ENCODE results near the gene EBP.
A peak's percentile ranks its signal among the peaks of the same experiment; 100 is the strongest.

The EBP gene

DNA sequence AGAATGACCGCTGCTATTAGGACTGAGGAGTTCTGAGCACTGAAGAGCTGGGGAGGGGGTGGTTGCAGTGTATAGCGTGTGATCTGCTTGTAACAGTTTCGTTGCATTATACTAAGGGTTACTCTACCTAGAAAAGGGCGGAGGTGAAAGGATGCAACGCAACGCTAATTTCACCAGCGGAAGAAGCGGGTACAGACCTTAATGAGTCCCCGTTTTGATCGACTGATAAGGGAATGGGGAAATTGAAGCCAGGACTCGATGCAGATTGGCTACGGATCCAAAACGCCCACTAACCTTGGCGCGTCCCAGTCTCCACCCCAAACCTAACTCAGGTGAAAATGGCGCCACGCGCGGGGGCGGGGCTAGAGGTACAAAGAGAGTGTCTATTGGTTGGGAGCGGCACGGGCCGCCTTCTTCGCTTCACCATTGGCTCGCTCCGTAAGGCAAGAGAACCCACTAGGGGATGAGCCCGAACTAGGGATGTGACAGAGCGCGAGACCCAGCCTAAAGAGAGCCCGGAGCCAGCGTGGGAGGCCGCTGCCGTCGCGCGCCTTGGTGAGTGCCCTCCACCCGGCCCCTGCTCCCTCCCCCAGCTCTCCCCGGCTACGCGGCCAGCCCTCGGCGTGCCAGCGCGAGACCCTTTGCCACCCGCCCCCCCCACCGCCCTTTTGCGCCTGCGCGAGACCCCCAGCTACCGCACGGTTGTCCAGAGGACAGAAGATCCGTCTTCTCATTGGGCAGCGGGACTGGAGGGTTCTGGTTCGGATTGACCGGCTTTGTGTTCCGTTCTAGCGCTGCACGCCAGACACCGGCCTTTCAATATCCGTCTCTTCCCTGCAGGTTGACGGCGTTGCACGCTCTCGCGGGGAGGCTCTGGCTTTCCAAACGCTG is at the start of gene EBP:
EBP (plus strand) TSS at position 456 of the 891 bp plus-strand sequence. CDS start 1,964 bp downstream, outside the sequence.
- peak within 1 kb of the TSS; percentile 70 for H3K4me3 ChIP-seq (replicated peaks; ENCODE audit: low read depth, low read length)
- peak; percentile 56 for DNase-seq (ENCODE audit: extremely low read depth, low read depth)
- TF ChIP-seq, protein P1, sequence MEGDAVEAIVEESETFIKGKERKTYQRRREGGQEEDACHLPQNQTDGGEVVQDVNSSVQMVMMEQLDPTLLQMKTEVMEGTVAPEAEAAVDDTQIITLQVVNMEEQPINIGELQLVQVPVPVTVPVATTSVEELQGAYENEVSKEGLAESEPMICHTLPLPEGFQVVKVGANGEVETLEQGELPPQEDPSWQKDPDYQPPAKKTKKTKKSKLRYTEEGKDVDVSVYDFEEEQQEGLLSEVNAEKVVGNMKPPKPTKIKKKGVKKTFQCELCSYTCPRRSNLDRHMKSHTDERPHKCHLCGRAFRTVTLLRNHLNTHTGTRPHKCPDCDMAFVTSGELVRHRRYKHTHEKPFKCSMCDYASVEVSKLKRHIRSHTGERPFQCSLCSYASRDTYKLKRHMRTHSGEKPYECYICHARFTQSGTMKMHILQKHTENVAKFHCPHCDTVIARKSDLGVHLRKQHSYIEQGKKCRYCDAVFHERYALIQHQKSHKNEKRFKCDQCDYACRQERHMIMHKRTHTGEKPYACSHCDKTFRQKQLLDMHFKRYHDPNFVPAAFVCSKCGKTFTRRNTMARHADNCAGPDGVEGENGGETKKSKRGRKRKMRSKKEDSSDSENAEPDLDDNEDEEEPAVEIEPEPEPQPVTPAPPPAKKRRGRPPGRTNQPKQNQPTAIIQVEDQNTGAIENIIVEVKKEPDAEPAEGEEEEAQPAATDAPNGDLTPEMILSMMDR (IDR thresholded peaks at IDR 0.05; ENCODE audit: low read depth, low read length, missing control alignments): no peak

DNA sequence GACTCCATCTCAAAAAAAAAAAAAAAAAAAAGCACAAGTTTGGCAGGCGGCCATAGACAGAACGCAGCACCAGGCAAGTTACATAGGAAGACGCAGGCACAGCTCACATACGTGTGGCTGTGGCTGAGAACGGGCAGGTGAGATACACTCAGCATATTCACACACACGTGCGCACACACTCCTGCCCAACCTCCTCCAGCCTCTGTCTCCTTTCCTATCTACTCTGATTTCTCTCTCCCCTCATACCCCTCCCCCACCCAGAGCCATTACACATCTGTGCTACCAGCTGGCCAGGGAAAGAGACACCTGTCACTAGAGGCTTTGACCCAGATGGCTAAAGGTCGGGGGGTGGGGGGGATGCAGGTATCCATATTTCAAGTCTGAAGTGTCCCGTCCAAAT is 49.4 kb upstream of the EBP start:
- DNase-seq (ENCODE audit: extremely low read depth, low read depth): no peak
- H3K4me3 ChIP-seq (replicated peaks; ENCODE audit: low read depth, low read length): no peak overlapping the region
- TF ChIP-seq, protein P1 (IDR thresholded peaks at IDR 0.05; ENCODE audit: low read depth, low read length, missing control alignments): no peak

DNA sequence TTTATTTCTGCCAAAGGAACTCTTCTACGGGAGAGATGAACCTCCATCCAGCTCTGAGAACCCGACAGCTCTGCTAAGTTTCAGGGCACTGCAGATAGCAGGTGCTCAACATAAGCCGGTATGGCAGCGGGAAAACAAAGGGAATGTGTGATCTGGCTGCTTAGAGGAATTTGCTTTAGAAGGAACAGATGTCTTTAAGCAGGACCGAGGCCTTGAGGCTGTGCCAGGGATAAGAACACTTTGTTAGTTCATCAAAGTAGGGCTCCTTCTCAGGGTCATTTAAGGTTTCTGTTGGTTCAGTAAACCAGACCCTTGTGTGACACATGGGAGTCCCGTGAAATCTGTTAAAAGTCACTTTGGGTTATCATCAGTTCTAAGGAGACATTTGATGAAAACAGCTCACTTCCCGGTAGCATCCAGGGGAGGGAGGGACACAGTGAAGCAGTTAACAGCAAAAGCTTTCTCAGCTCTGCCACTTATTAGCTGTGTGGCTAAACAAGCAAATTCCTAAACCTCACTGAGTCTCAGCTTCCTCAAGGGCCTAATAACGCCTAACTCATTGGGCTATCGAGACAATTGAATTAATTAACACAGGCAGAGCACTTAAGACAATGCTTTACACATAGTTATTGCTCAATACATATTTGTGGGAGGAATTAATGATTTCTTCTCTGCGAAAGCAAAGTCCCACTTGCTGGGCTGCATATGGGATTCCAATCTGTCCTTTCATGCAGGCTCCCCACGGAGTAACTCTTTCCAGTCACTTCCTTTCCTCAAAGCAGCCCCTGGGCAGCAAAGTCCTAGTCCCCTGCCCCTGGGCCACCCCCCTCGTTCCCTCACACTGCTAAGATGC is 48.5 kb upstream of the EBP start:
- DNase-seq (ENCODE audit: extremely low read depth, low read depth): no peak
- TF ChIP-seq, protein P1 (IDR thresholded peaks at IDR 0.05; ENCODE audit: low read depth, low read length, missing control alignments): no peak
- no peak overlapping the region for H3K4me3 ChIP-seq (replicated peaks; ENCODE audit: low read depth, low read length)

DNA sequence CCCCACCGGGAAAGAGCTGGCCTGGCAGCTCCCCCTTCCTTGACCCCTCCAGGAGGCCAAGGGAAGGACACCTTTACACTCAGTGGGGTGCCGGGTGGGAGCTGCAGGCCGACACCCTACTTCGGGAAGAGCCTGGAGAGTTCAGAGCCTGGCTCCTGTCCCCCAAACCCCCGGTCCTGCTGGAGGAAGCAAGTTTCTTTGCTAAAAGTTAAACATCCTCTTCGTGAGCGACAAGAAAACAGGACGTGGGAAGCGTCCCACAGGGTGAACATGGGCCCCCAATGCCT is 48.0 kb upstream of the EBP start:
- TF ChIP-seq, protein P1 (IDR thresholded peaks at IDR 0.05; ENCODE audit: low read depth, low read length, missing control alignments): no peak
- DNase-seq (ENCODE audit: extremely low read depth, low read depth): no peak
- H3K4me3 ChIP-seq (replicated peaks; ENCODE audit: low read depth, low read length): no peak overlapping the region

DNA sequence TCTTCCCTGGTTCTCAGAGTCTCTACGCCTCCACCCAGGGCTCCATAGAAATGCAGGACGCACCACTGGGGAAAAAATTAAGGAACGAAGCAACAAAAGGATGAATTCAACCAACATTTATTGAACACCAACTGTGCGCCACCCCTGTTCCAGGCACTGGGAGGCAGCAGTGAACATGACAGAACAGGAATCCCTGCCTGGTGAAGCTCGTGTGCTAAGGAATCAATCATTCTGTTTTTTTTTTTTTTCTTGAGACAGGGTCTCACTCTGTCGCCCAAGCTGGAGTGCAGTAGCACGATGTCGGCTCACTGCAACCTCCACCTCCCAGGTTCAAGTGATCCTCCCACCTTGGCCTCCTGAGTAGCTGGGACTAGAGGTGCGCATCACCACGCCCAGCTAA is 47.5 kb upstream of the EBP start:
- TF ChIP-seq, protein P1 (IDR thresholded peaks at IDR 0.05; ENCODE audit: low read depth, low read length, missing control alignments): no peak
- no peak overlapping the region for H3K4me3 ChIP-seq (replicated peaks; ENCODE audit: low read depth, low read length)
- no peak for DNase-seq (ENCODE audit: extremely low read depth, low read depth)

DNA sequence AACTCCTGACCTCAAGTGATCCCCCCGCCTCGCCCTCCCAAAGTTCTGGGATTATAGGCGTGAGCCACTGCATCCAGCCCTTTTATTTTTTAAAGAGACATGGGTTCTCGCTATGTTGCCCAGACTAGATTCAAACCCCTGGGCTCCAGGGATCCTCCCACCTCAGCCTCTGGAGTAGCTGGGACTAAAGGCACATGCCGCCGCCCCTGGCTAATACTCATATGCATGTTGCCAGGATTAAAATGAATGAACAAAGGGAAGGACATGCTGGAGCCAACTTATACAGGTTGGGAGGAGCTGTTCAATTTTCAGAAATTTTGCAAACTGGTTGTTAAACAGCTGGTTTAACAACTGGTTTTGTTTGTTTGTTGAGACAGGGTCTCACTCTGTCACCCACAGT is 47.0 kb upstream of the EBP start:
- TF ChIP-seq, protein P1 (IDR thresholded peaks at IDR 0.05; ENCODE audit: low read depth, low read length, missing control alignments): no peak
- peak overlapping the region; percentile 75 for H3K4me3 ChIP-seq (replicated peaks; ENCODE audit: low read depth, low read length)
- no peak for DNase-seq (ENCODE audit: extremely low read depth, low read depth)
